Testis (tissue), 2 donors: ENCODE results near the gene LENG1.

Experiments
- POLR2A ChIP-seq: fragments of 450-650 bp; IDR thresholded peaks from one replicate; pipeline ENCODE4 v1.6.1; 2017; ENCODE audit warnings: antibody characterized with exemption, mild to moderate bottlenecking, moderate library complexity
- TF ChIP-seq, protein P1 (sequence below), 3 experiments: fragments of 450-650 bp in 2 of 3; fragments of 200-600 bp in 1 of 3; sonication (generic) in 1 of 3; IDR thresholded peaks; one replicate each; pipeline ENCODE4 v1.5.1; 2016 to 2019; ENCODE audit warnings: antibody characterized with exemption in 3 of 3, mild to moderate bottlenecking in 2 of 3, moderate library complexity in 1 of 3

DNA sequence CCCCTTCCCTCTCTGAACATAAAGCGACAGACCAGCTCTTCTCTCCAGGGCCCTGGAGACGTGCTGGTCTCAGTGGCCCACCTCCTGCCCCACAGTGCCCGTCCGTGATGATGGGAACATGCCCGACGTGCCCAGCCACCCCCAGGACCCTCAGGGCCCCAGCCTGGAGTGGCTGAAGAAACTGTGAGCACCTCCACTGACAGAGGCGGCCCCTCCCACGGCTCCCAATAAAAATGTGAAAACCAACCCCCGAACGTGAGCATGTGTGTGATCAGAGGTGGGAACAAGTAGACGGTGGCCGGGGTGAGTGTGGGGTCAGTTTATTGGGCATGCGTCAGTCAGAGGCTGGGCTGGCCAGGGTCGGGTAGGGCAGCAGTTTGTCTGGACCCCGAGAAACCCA is 52.8 kb downstream of the LENG1 start:
- TF ChIP-seq, protein P1, sequence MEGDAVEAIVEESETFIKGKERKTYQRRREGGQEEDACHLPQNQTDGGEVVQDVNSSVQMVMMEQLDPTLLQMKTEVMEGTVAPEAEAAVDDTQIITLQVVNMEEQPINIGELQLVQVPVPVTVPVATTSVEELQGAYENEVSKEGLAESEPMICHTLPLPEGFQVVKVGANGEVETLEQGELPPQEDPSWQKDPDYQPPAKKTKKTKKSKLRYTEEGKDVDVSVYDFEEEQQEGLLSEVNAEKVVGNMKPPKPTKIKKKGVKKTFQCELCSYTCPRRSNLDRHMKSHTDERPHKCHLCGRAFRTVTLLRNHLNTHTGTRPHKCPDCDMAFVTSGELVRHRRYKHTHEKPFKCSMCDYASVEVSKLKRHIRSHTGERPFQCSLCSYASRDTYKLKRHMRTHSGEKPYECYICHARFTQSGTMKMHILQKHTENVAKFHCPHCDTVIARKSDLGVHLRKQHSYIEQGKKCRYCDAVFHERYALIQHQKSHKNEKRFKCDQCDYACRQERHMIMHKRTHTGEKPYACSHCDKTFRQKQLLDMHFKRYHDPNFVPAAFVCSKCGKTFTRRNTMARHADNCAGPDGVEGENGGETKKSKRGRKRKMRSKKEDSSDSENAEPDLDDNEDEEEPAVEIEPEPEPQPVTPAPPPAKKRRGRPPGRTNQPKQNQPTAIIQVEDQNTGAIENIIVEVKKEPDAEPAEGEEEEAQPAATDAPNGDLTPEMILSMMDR (IDR thresholded peaks at IDR 0.05), result no peak
- no peak for TF ChIP-seq POLR2A
